H1 (cell line): Measurements from ENCODE around the gene WDCP. TPM values are rescaled to one million over a fixed set of nuclear protein-coding genes. Genes with fewer than 3 reads are reported as not detected.

ENCODE experiments used
- ASH2L ChIP-seq: fragments of 200-600, 300-600 bp; sonication (generic); IDR thresholded peaks from one replicate; pipeline ENCODE4 v1.7.1; 2017; ENCODE audit warnings: low read length
- CHD2 ChIP-seq: IDR thresholded peaks from 2 replicates; pipeline ENCODE4 v1.6.1; 2012; ENCODE audit warnings: low read length, improper control_type of control experiment
- CHD7 ChIP-seq: fragments of 300-600 bp; sonication (generic); IDR thresholded peaks from 2 replicates; pipeline ENCODE4 v1.7.1; 2012; ENCODE audit warnings: low read length, moderate library complexity, mild to moderate bottlenecking, inconsistent platforms; ENCODE audit not compliant: insufficient replicate concordance
- CTBP2 ChIP-seq: IDR thresholded peaks from 2 replicates; pipeline ENCODE4 v1.7.0; 2011; ENCODE audit warnings: borderline replicate concordance, mild to moderate bottlenecking, moderate library complexity, mixed read lengths, low read length; ENCODE audit not compliant: insufficient read depth, insufficient read length
- EZH2 ChIP-seq: fragments of 200-600 bp; sonication (generic); IDR thresholded peaks from 2 replicates; pipeline ENCODE4 v1.7.1; 2012; ENCODE audit warnings: low read depth, mild to moderate bottlenecking, moderate library complexity, low read length, inconsistent platforms; ENCODE audit not compliant: severe bottlenecking
- HDAC6 ChIP-seq: IDR thresholded peaks from one replicate; pipeline ENCODE4 v1.7.1; 2012; ENCODE audit warnings: low read depth, mild to moderate bottlenecking, inconsistent platforms, low read length, moderate library complexity
- MAX ChIP-seq: IDR thresholded peaks from 2 replicates; pipeline ENCODE4 v1.6.1; 2012; ENCODE audit warnings: inconsistent platforms
- SP1 ChIP-seq: IDR thresholded peaks from 2 replicates; pipeline ENCODE4 v1.6.1; 2011; ENCODE audit warnings: low read depth, low read length
- polyA plus RNA-seq, 7 experiments: library from polyadenylated mRNA; depleted of rRNA in 3 of 7; stranded (reverse) in 5 of 7; unstranded in 2 of 7; fragments of >200 nt in 5 of 7; fragments of 200-250 nt in 2 of 7; gene quantifications; 1 replicate in 5 of 7; 2 replicates in 1 of 7; 4 replicates in 1 of 7; pipeline versions ENCODE4 v1.2.1 to v1.2.3, GENCODE V29; 2011 to 2013; ENCODE audit warnings: missing spikeins in 2 of 7, mixed read lengths in 2 of 7
- total RNA-seq: library from RNA; stranded (reverse); fragmentation: NEBNext Ultra II Directional; extraction: Animal tissue kit (Norgen Biotek cat#: 25700); gene quantifications from 2 replicates; pipeline ENCODE4 v1.2.1, GENCODE V29; 2021

The WDCP gene
- total and polyA plus RNA-seq, 2 of the 8 experiments (the other 6 are each of a cell fraction or from before 2014, with no cell fraction given): 19.2 to 40.1 TPM

- TF ChIP-seq CHD7 (no peak), CTBP2 (no peak), EZH2 (no peak), SP1 (no peak), HDAC6 (no peak), ASH2L (peak; percentile 90), CHD2 (no peak), MAX (no peak)
Observed at GRCh38 chr2:24049485-24050021, 2.4 kb upstream of the WDCP start, which contains the start of gene FKBP1B (continued).
